Neural crest cell (in vitro differentiated cells): ENCODE measurements around the gene MROH8. TPM values are rescaled to one million over a fixed set of nuclear protein-coding genes. Genes with fewer than 3 reads are reported as not detected.
A peak's percentile ranks its signal among the peaks of the same experiment; 100 is the strongest.

Source experiments
- DNase-seq: peaks from one replicate; pipeline ENCODE4 v3.0.0; 2021; ENCODE audit warnings: low read depth, mixed read lengths, low spot score
- H3K27ac Mint-ChIP-seq: one replicate; pipeline ENCODE4 v1.8.0; 2021; ENCODE audit warnings: mild to moderate bottlenecking, mixed read lengths; ENCODE audit not compliant: unreplicated experiment
- H3K27me3 Mint-ChIP-seq: 2 replicates; pipeline ENCODE4 v1.8.0; 2021; ENCODE audit warnings: low read depth, mild to moderate bottlenecking, mixed read lengths
- H3K36me3 Mint-ChIP-seq: 2 replicates; pipeline ENCODE4 v1.8.0; 2021; ENCODE audit warnings: low read depth, mild to moderate bottlenecking, mixed read lengths
- H3K4me1 Mint-ChIP-seq: 2 replicates; pipeline ENCODE4 v1.8.0; 2021; ENCODE audit warnings: mixed read lengths
- H3K4me3 Mint-ChIP-seq: one replicate; pipeline ENCODE4 v1.8.0; 2021; ENCODE audit warnings: mild to moderate bottlenecking, mixed read lengths
- H3K9me3 Mint-ChIP-seq: 2 replicates; pipeline ENCODE4 v1.8.0; 2021; ENCODE audit warnings: mixed read lengths
- CTCF ChIP-seq: fragments of 200-600 bp; sonication (generic); conservative IDR thresholded peaks from 2 replicates; pipeline ENCODE4 v1.5.0; 2021; ENCODE audit warnings: antibody characterized with exemption, mild to moderate bottlenecking
- long read RNA-seq: library from polyadenylated mRNA; unstranded; transcript quantifications from one replicate; pipeline ENCODE4 v2.0.0, GENCODE V29; 2020
- total RNA-seq: library from RNA; stranded (reverse); gene quantifications from 2 replicates; pipeline ENCODE4 v1.2.1, GENCODE V29; 2021

Gene MROH8
- total RNA-seq = 7.3 and 7.6 TPM in 2 replicates
- long read RNA-seq, partial matches to known transcripts = 4 of 9 reads
- long read RNA-seq, other reads (novel, unspliced or antisense) = 5 of 9 reads

- Mint-ChIP-seq H3K27me3 (no peaks in the 10 kb centered on the region), H3K36me3 (peaks cover 2% of the 10 kb centered on the region), H3K27ac (peak within 1 kb of the TSS; percentile 99), H3K9me3 (no peaks in the 10 kb centered on the region), H3K4me3 (peak within 1 kb of the TSS; percentile 92), H3K4me1 (peaks cover 27% of the 10 kb centered on the region)
- DNase-seq = peak; percentile 95
- no peak for TF ChIP-seq CTCF
Observed at GRCh38 chr20:37178839-37179682, at the start of gene MROH8, which contains the start of gene RPN2. Gene MROH8, minus strand, starts transcription at chr20:37179548. Gene RPN2, plus strand, starts transcription at chr20:37179330. Its CDS starts 27 bp downstream, at chr20:37179357.

GRCh38 chr20:37228656-37229055 is 49.3 kb upstream of the MROH8 start:
- peak overlapping the region; percentile 32 for H3K27ac Mint-ChIP-seq
- DNase-seq = no peak
- peaks cover 32% of the 10 kb centered on the region for H3K4me1 Mint-ChIP-seq

GRCh38 chr20:37228082-37228481 is 48.7 kb upstream of the MROH8 start:
- Mint-ChIP-seq H3K9me3 (no peaks in the 10 kb centered on the region), H3K4me1 (peaks cover 32% of the 10 kb centered on the region), H3K36me3 (peaks cover 26% of the 10 kb centered on the region), H3K4me3 (no peak overlapping the region), H3K27me3 (no peaks in the 10 kb centered on the region), H3K27ac (no peak overlapping the region)
- no peak for TF ChIP-seq CTCF
- no peak for DNase-seq

More at GRCh38 chr20:37228656-37229055, 49.3 kb upstream of the MROH8 start:
- Mint-ChIP-seq H3K27me3 (no peaks in the 10 kb centered on the region), H3K9me3 (no peaks in the 10 kb centered on the region), H3K4me3 (no peak overlapping the region), H3K36me3 (peaks cover 25% of the 10 kb centered on the region)
- TF ChIP-seq CTCF = no peak

GRCh38 chr20:37226889-37227288 is 47.5 kb upstream of the MROH8 start:
- Mint-ChIP-seq H3K27me3 (no peaks in the 10 kb centered on the region), H3K9me3 (no peaks in the 10 kb centered on the region), H3K36me3 (peaks cover 18% of the 10 kb centered on the region), H3K4me3 (no peak overlapping the region), H3K4me1 (peaks cover 25% of the 10 kb centered on the region), H3K27ac (no peak overlapping the region)
- no peak for DNase-seq
- TF ChIP-seq CTCF = no peak

- H3K27me3 Mint-ChIP-seq = no peaks in the 10 kb centered on the region
- no peak overlapping the region for H3K4me3 Mint-ChIP-seq
- no peak for TF ChIP-seq CTCF
- H3K9me3 Mint-ChIP-seq = no peaks in the 10 kb centered on the region
- no peak overlapping the region for H3K27ac Mint-ChIP-seq
- H3K36me3 Mint-ChIP-seq = peaks cover 15% of the 10 kb centered on the region
- DNase-seq = no peak
- H3K4me1 Mint-ChIP-seq = peaks cover 36% of the 10 kb centered on the region
Observed at GRCh38 chr20:37225146-37225545, 45.8 kb upstream of the MROH8 start.
